Keratinocyte (primary cell): ENCODE data around the gene SPRED2. TPM values are rescaled to one million over a fixed set of nuclear protein-coding genes. Genes with fewer than 3 reads are reported as not detected.

ENCODE experiments used
- DNase-seq: peaks from one replicate; pipeline ENCODE4 v3.0.0-alpha.2; 2011; ENCODE audit warnings: low read depth, missing footprints, low spot score
- FAIRE-seq: peaks from 2 replicates; lab custom pipeline; 2011; peaks lifted over from hg19 to GRCh38; lab: Jason Lieb, UNC
- H2AFZ ChIP-seq: 2 replicates; pipeline ENCODE4 v1.6.0; 2012; ENCODE audit warnings: low read length, control low read depth, inconsistent platforms; ENCODE audit not compliant: control insufficient read depth
- H3K27ac ChIP-seq: 2 replicates; pipeline ENCODE4 v1.5.1; 2011; ENCODE audit warnings: low read length; ENCODE audit not compliant: control insufficient read depth, insufficient read depth
- H3K27me3 ChIP-seq: 3 replicates; pipeline ENCODE4 v1.6.0; 2011; ENCODE audit warnings: low read length; ENCODE audit not compliant: control insufficient read depth, insufficient read depth; ENCODE audit errors: extremely low read depth
- H3K36me3 ChIP-seq, 2 experiments: 2 replicates in 1 of 2; 3 replicates in 1 of 2; pipeline ENCODE4 v1.5.1; 2011; ENCODE audit warnings: low read length in 2 of 2, mild to moderate bottlenecking in 1 of 2; ENCODE audit not compliant: control insufficient read depth in 2 of 2, insufficient read depth in 2 of 2; ENCODE audit errors: extremely low read depth in 1 of 2
- H3K4me1 ChIP-seq: 3 replicates; pipeline ENCODE4 v1.5.1; 2011; ENCODE audit warnings: low read length; ENCODE audit not compliant: control insufficient read depth, insufficient read depth; ENCODE audit errors: extremely low read depth
- H3K4me2 ChIP-seq: 3 replicates; pipeline ENCODE4 v1.6.0; 2011; ENCODE audit warnings: low read depth, low read length; ENCODE audit not compliant: control insufficient read depth, insufficient read depth; ENCODE audit errors: extremely low read depth
- H3K4me3 ChIP-seq, 3 experiments: fragments of 200-600 bp in 1 of 3; sonication (generic) in 1 of 3; 2 replicates in 2 of 3; 3 replicates in 1 of 3; pipeline ENCODE4 v1.5.1; 2011 to 2016; ENCODE audit warnings: low read length in 3 of 3, mild to moderate bottlenecking in 3 of 3, control low read depth in 2 of 3, inconsistent platforms in 1 of 3, low read depth in 1 of 3, mixed read lengths in 1 of 3, mixed run types in 1 of 3, moderate library complexity in 1 of 3; ENCODE audit not compliant: control insufficient read depth in 2 of 3, insufficient read depth in 2 of 3; ENCODE audit errors: extremely low read depth in 1 of 3
- H3K79me2 ChIP-seq: 2 replicates; pipeline ENCODE4 v1.6.0; 2012; ENCODE audit warnings: low read length; ENCODE audit not compliant: control insufficient read depth, insufficient read depth
- H3K9ac ChIP-seq: 3 replicates; pipeline ENCODE4 v1.6.0; 2011; ENCODE audit warnings: low read length; ENCODE audit not compliant: control insufficient read depth, insufficient read depth; ENCODE audit errors: extremely low read depth
- H3K9me1 ChIP-seq: 3 replicates; pipeline ENCODE4 v1.6.0; 2011; ENCODE audit warnings: low read length; ENCODE audit not compliant: control insufficient read depth, insufficient read depth; ENCODE audit errors: extremely low read depth
- H3K9me3 ChIP-seq: 2 replicates; pipeline ENCODE4 v1.5.1; 2012; ENCODE audit warnings: low read depth, low read length; ENCODE audit not compliant: control insufficient read depth
- H4K20me1 ChIP-seq: 3 replicates; pipeline ENCODE4 v1.6.0; 2011; ENCODE audit warnings: low read length; ENCODE audit not compliant: control insufficient read depth, insufficient read depth; ENCODE audit errors: extremely low read depth
- EZH2 ChIP-seq: IDR thresholded peaks from one replicate; pipeline ENCODE4 v1.6.1; 2012; ENCODE audit warnings: inconsistent platforms, mild to moderate bottlenecking, low read length, moderate library complexity
- dilution Hi-C: fragments of 300-500 bp; cut with MboI; formaldehyde crosslinking; loops from one replicate; pipeline ENCODE4 v1.7.0; 2020; ENCODE audit warnings: low sequenced_read_pairs; ENCODE audit not compliant: extremely low pct_ligation_motif_present
- polyA plus RNA-seq, 5 experiments: library from polyadenylated mRNA; depleted of rRNA in 3 of 5; stranded (reverse) in 3 of 5; stranded (forward) in 1 of 5; unstranded in 1 of 5; fragments of >200 nt; gene quantifications; 1 replicate in 1 of 5; 2 replicates in 3 of 5; 3 replicates in 1 of 5; pipeline versions ENCODE4 v1.2.1 to v1.2.3, GENCODE V29; 2011 to 2012; ENCODE audit warnings: missing spikeins in 2 of 5, low read depth in 1 of 5, low replicate concordance in 1 of 5
- TF ChIP-seq, protein P1 (sequence below), 3 experiments: IDR thresholded peaks in 1 of 3; conservative IDR thresholded peaks in 1 of 3; optimal IDR thresholded peaks in 1 of 3; 2 replicates in 2 of 3; 3 replicates in 1 of 3; pipeline versions ENCODE3 to v1.5.1; 2011; ENCODE audit warnings: low read length in 3 of 3, mild to moderate bottlenecking in 3 of 3, moderate library complexity in 2 of 3, control low read depth in 1 of 3, inconsistent platforms in 1 of 3; ENCODE audit not compliant: insufficient read depth in 2 of 3; ENCODE audit errors: extremely low read depth in 1 of 3

SPRED2 gene
- polyA plus RNA-seq, 1 donor (not counting 4 experiments of a cell fraction or from before 2014, with no cell fraction given) = 26.8 TPM

DNA sequence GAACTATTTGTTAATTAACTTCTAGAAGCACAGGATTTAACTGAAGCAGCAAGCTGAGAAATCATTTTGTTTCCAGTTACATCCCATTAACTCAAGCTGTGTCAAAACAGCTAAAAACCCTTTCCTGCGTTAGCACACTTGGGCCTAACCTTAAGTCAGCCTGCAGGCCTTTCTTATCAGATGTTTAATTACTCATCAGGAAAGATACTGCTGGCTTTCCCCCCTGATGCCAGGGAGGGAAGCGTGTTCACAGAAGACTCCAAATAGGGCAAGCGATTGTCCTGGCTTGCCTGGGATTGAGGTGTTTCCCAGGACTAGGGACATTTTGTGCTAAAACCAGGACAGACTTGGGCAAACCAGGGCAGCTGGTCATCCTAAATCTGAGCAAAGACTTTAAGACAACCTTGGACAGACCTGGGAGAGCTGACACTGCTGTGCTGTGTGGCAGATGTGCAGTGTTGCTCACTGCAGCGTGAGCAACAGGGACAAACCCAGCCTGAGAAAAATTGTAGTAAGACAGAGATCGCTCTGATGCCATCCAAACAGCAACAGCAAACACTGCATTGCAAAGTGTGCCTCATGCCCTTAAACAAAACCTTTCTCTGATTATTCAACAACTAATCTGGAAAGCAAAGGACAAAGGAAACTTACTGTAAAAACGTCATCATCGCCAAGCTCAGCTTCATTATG, 100.9 kb downstream of the SPRED2 start:
- no peak overlapping the region for H3K4me3 ChIP-seq
- dilution Hi-C loops = no loop called here
- H3K79me2 ChIP-seq = peaks cover 3% of the 10 kb centered on the region
- peaks cover 2% of the 10 kb centered on the region for H3K9me1 ChIP-seq
- H3K9ac ChIP-seq = peak overlapping the region; percentile 51
- peak overlapping the region; percentile 82 for H3K27ac ChIP-seq
- no peak overlapping the region for H2AFZ ChIP-seq
- no peak for DNase-seq
- no peaks in the 10 kb centered on the region for H3K27me3 ChIP-seq
- H3K4me2 ChIP-seq = peak overlapping the region; percentile 34
- peak; percentile 81 for FAIRE-seq
- H3K36me3 ChIP-seq = peaks cover 25 to 28% of the 10 kb centered on the region in 2 experiments
- H4K20me1 ChIP-seq = no peaks in the 10 kb centered on the region
- no peak for TF ChIP-seq EZH2
- TF ChIP-seq, protein P1, sequence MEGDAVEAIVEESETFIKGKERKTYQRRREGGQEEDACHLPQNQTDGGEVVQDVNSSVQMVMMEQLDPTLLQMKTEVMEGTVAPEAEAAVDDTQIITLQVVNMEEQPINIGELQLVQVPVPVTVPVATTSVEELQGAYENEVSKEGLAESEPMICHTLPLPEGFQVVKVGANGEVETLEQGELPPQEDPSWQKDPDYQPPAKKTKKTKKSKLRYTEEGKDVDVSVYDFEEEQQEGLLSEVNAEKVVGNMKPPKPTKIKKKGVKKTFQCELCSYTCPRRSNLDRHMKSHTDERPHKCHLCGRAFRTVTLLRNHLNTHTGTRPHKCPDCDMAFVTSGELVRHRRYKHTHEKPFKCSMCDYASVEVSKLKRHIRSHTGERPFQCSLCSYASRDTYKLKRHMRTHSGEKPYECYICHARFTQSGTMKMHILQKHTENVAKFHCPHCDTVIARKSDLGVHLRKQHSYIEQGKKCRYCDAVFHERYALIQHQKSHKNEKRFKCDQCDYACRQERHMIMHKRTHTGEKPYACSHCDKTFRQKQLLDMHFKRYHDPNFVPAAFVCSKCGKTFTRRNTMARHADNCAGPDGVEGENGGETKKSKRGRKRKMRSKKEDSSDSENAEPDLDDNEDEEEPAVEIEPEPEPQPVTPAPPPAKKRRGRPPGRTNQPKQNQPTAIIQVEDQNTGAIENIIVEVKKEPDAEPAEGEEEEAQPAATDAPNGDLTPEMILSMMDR (optimal IDR thresholded peaks at IDR 0.05 in 1 of 3, IDR thresholded peaks at IDR 0.05 in 1 of 3, conservative IDR thresholded peaks at IDR 0.05 in 1 of 3; ENCODE audit: extremely low read depth in 1 of 3, insufficient read depth in 2 of 3, low read length in 3 of 3) = no peak
- H3K4me1 ChIP-seq = peaks cover 20% of the 10 kb centered on the region
- no peaks in the 10 kb centered on the region for H3K9me3 ChIP-seq

DNA sequence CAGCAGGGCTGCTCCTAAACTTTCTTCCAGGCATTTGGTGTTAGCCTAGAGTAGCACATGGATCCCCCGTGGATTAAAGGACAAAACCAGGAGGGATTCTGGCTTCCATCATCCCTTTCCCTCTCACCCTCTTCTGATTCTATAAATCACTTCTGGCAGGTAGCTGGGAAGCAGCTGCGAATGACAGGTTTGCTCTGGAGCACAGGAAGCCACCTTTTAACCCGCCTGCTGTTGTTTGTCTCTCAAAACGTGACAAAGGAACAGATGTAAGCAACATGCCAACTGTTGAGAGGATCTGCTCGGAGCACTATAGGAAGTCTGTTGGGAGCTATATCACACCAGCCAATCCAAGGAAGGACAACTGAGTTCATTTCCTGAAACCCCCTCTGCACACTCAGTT, 102.9 kb downstream of the SPRED2 start:
- DNase-seq (no peak), FAIRE-seq (no peak)
- no peak overlapping the region for H3K27ac ChIP-seq
- no peak for TF ChIP-seq EZH2
- TF ChIP-seq, protein P1 (optimal IDR thresholded peaks at IDR 0.05 in 1 of 3, IDR thresholded peaks at IDR 0.05 in 1 of 3, conservative IDR thresholded peaks at IDR 0.05 in 1 of 3; ENCODE audit: extremely low read depth in 1 of 3, insufficient read depth in 2 of 3, low read length in 3 of 3) = no peak
- H3K9me3 ChIP-seq = no peaks in the 10 kb centered on the region
- no peak overlapping the region for H3K9ac ChIP-seq
- H3K79me2 ChIP-seq = peaks cover 2% of the 10 kb centered on the region
- H3K27me3 ChIP-seq = no peaks in the 10 kb centered on the region
- peaks cover 20% of the 10 kb centered on the region for H3K4me1 ChIP-seq
- H3K4me3 ChIP-seq = no peak overlapping the region
- no peak overlapping the region for H3K4me2 ChIP-seq
- no peak overlapping the region for H2AFZ ChIP-seq
- H3K36me3 ChIP-seq = peaks cover 24 to 29% of the 10 kb centered on the region in 2 experiments
- dilution Hi-C loops = no loop called here
- H4K20me1 ChIP-seq = no peaks in the 10 kb centered on the region
- peaks cover under 1% of the 10 kb centered on the region for H3K9me1 ChIP-seq
